Frontal cortex (tissue), 1 donor: Measurements from ENCODE around the gene CD22. TPM values are rescaled to one million over a fixed set of nuclear protein-coding genes. Genes with fewer than 3 reads are reported as not detected.

Experiments used
- total RNA-seq: library from RNA; depleted of rRNA; stranded (reverse); fragments of >200 nt; gene quantifications from one replicate; pipeline ENCODE4 v1.2.3, GENCODE V29; 2014

CD22 gene
- total RNA-seq, 1 donor from 2014 or later, result not detected

Other genes starting within 250 kb of the CD22 start
- not detected for gene FXYD3, start 213.4 kb upstream of the CD22 start, total RNA-seq
- 9.0 TPM for gene LGI4, start 194.1 kb upstream of the CD22 start, total RNA-seq
- not detected for gene FXYD1, start 190.4 kb upstream of the CD22 start, total RNA-seq
- gene FXYD7, start 185.9 kb upstream of the CD22 start, total RNA-seq, result 10.6 TPM
- gene FXYD5, start 174.5 kb upstream of the CD22 start, total RNA-seq, result not detected
- gene FAM187B, start 100.4 kb upstream of the CD22 start, total RNA-seq, result not detected
- 0.82 TPM for gene LSR, start 80.2 kb upstream of the CD22 start, total RNA-seq
- gene USF2, start 60.2 kb upstream of the CD22 start, total RNA-seq, result 38.7 TPM
- gene HAMP, start 46.7 kb upstream of the CD22 start, total RNA-seq, result not detected
- gene MAG, start 37.0 kb upstream of the CD22 start, total RNA-seq, result not detected
- gene FFAR1, start 18.7 kb downstream of the CD22 start, total RNA-seq, result not detected
- gene FFAR3, start 29.3 kb downstream of the CD22 start, total RNA-seq, result not detected
- not detected for gene GPR42, start 41.9 kb downstream of the CD22 start, total RNA-seq
- gene FFAR2, start 119.1 kb downstream of the CD22 start, total RNA-seq, result under 0.01 TPM
- gene KRTDAP, start 161.3 kb downstream of the CD22 start, total RNA-seq, result not detected
- gene DMKN, start 184.5 kb downstream of the CD22 start, total RNA-seq, result under 0.01 TPM
- not detected for gene SBSN, start 199.1 kb downstream of the CD22 start, total RNA-seq
- gene GAPDHS, start 204.3 kb downstream of the CD22 start, total RNA-seq, result not detected
- gene TMEM147, start 216.4 kb downstream of the CD22 start, total RNA-seq, result 50.1 TPM
- gene ATP4A, start 234.5 kb downstream of the CD22 start, total RNA-seq, result not detected